ENCODE data around the gene PHKB.

Gene PHKB

GRCh38 chr16:47567321-47567720, 106.2 kb downstream of the PHKB start:
- no peak for DNase-seq (ENCODE audit: low read depth in 3 of 3)

- no peak for DNase-seq (ENCODE audit: low read depth in 3 of 3)
These were observed 107.2 kb downstream of the PHKB start for GRCh38 chr16:47568351-47568750.

DNA sequence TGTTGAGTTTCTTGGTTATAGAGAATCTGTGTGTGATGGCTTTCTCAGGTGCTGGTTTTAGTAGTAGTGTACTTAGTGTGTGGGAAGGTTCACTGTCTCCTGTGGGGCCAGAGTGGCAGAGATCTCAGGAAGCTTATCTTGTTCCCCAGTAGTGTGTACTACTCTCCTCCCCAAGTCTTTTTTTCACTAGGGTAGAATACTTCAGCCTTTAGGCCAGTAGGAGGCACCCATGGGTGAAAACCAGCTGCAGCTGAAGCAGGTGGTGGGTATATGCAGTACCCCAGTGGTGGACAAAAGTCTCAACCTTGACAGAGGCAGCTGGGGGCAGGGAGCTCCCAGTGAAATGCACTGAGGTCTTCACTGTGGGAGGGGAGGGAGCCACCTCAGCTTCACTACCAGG, 109.9 kb downstream of the PHKB start:
- no peak for DNase-seq (ENCODE audit: low read depth in 3 of 3)

DNA sequence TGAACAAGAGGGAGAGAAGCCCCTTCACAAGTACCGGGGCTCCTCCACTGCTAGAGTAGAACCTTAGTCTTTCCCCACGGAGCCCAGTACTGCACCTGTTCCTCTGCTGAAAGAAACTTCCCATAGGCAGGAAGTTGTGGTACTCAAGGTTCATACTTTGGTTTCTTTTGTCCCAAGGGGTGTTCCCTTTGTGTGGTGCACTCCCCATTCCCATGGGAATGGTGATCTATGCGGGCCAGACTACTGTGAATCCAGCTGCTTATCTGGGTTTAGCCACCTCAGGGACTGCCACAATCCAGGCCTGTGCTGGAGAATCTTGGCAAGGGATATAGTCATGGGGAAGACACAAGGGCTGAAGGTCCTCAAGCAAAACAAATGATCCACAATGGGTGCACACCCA, 110.6 kb downstream of the PHKB start:
- no peak for DNase-seq (ENCODE audit: low read depth in 3 of 3)

GRCh38 chr16:47574091-47575054, 113.2 kb downstream of the PHKB start:
- peak; percentile 22 to 33 (median 32) for DNase-seq (ENCODE audit: low read depth in 3 of 3)

- no peak for DNase-seq (ENCODE audit: low read depth in 3 of 3)
These were observed 115.9 kb downstream of the PHKB start for GRCh38 chr16:47577029-47577428.

- DNase-seq (ENCODE audit: low read depth in 3 of 3): no peak
These were observed 116.9 kb downstream of the PHKB start for GRCh38 chr16:47578033-47578432.

DNA sequence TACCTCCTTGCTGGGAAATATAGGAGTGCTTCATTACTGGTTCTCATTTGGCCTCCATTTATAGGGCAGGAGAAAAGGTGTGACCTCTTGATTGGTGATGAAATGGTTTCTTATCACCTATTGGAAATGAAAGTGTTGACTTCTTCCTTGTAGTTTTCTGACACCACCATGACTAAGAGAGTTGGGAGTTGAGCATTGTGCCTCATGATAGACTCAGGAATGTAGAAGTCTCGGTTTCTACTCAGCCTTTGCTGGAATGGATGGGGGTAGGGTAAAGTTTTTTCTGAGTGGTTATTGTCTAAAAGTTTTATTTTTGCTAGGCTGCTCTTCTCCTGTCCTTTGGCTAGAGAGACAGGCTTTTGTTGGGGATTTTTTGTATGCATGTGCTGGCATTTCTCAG, 117.4 kb downstream of the PHKB start:
- DNase-seq (ENCODE audit: low read depth in 3 of 3): no peak

DNA sequence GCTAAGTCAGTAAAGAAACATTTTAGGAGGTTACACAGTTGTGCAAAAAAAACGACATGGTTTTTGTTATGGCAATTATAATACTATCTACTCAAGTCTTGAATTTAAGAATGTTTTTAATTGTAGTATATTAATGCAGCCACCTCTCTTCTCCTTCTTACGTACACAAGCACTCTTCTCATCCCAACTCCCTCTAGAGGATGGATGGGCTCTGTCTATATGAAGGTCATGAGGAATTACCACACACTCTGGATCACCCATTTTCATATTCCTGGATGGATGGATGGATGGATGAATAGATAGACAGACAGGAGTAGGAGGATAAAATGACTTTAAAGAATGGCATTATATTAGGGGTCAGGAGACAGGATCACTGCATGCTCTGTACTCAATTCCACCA, 120.0 kb downstream of the PHKB start:
- no peak for DNase-seq (ENCODE audit: low read depth in 3 of 3)

GRCh38 chr16:47584464-47585225, 123.5 kb downstream of the PHKB start:
- DNase-seq (ENCODE audit: low read depth in 3 of 3): no peak

- no peak for DNase-seq (ENCODE audit: low read depth in 3 of 3)
These were observed 125.0 kb downstream of the PHKB start for GRCh38 chr16:47586121-47586520.

DNA sequence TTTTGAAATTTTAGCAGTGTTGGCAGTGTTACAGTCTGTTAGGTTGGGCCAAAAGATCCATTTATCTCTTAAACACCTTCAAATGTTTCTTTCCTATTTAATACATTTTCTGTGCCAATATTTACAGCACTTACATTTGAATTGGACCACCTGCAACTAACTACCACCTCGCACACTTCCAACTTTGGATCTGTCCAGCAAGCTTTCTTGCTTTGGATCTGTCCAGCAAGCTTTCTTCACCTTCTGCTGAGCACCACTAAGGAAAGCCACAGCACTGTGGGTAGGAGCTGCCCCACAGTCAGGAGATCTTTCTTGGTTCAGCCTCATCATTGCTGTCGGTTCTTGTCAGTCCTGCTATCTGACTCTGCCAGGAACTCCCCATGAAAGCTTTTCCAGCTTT, 129.3 kb downstream of the PHKB start:
- no peak for DNase-seq (ENCODE audit: low read depth in 3 of 3)

DNA sequence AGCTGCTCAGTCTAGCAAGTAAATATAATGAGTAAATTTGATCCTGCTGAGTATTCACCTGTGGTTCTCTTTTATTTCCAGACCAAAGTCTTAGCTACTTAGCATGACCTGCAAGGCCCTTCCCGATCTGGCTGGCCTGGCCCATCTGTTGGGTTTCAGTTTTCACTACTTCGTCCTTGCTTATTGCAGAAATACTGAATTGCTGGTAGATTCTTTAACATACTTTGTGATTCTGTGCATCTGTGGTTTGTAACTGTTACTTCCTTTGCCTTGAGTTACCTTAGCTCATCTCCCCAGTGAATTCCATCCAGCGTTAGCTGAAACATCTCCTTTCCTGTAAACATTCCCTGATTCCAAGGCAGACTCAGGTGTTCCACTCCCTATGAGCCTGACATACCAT, 131.1 kb downstream of the PHKB start:
- DNase-seq (ENCODE audit: low read depth in 3 of 3): no peak

- no peak for DNase-seq (ENCODE audit: low read depth in 3 of 3)
These were observed 138.4 kb downstream of the PHKB start for GRCh38 chr16:47599512-47599911.

GRCh38 chr16:47600376-47600775, 139.2 kb downstream of the PHKB start:
- DNase-seq (ENCODE audit: low read depth in 3 of 3): no peak

- DNase-seq (ENCODE audit: low read depth in 3 of 3): no peak
These were observed 143.2 kb downstream of the PHKB start for GRCh38 chr16:47604306-47604705.

- DNase-seq (ENCODE audit: low read depth in 3 of 3): no peak
These were observed 149.9 kb downstream of the PHKB start for GRCh38 chr16:47611042-47611441.

DNA sequence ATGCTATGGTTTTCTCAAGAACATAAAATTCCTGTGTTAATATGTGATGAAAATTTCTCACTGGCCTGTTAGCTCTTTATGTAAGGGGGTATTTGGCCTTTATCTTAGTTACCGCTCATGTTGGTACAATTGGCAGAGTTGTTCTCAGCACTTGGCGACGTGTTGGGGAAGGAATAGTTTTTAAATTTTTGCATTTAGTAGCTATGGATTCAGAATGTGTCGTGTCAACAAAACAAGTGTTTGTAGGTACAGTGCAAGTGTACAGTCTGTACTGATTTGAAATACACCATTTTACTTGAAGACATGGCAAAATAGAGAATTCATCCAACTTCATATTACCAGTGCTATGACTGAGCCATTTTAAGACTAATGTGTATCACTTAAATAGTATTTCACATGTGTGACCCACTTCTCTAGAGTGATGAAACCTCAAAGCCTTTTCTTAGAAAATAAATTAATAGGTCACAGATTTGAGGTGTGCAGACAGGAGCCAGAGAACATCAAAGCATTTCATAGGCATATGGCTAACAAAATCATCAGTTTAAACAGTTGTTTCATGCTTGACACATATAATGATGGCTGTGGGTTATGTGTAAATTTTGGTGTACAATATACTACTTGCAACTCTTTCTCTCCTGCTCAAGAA, 150.8 kb downstream of the PHKB start:
- no peak for DNase-seq (ENCODE audit: low read depth in 3 of 3)

DNA sequence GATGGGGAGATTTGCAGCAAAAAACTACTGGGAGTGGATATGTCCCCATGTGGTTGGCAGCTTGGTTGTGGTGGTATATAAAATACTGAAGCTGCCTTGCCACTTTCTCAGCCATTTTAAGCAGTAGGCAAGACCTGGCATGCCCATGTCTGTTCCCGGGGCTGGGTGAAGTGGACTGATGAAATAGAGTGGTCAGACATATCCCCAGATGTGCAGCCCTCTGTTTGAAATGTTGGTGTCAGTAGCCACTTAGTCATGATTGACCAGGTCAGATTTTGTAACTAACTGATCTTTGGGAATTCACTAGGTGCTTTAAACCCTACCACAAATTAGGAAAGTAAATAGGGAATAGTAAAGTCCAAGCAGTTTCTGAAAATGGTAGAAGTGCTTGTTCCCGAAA, 151.6 kb downstream of the PHKB start:
- DNase-seq (ENCODE audit: low read depth in 3 of 3): no peak

- no peak for DNase-seq (ENCODE audit: low read depth in 3 of 3)
These were observed 152.1 kb downstream of the PHKB start for GRCh38 chr16:47613251-47613650.

DNA sequence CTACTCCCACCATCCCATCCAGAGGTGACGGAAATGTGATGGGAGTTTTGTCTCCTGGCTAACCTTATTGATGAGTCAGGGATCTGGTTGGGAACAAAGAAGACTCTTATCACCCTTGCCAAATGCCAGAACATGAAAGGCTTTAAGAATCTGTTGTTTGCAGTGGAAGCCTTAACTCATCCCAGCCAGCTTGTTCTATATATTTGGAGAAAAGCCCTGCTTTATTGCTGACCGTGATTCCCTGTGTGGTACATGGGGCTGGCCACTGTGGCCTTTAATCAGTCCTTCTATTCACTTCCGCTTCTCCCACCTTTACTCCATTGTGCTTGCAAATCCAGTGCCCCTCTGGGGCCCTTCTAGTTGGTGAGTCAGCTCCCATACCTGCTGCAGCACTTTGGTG, 156.6 kb downstream of the PHKB start:
- DNase-seq (ENCODE audit: low read depth in 3 of 3): no peak

DNA sequence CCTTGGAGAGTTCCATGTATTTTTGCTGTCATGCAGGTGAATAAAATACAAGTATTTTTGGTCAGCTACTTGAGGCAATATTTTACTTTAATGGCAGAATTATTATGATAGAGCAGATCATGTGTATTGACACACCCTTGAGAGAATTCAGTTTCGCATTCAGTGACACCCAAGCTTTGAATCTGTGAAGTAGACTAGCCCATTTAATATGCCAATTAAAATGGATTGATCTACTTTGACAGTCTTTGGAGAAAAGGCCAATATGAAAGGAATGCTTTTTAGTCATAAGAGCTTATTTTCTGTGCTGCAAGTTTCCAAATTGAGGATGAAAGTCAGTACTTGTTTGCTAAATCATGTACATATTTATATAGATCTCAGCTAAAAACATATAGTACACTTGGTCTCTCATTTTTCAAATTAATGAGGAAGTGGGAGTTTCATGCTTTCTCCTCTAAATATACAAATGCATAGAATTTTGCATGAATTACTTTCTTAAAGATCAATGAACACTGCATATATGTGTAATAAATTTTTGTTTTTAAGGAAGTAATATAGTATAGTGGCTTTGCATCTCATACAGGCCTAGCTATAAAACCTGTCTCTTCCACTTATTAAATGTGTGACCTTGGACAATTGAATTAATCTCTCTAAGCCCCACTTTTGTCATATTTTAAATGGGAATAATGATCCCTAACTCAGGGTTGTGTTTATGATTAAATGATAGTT, 161.5 kb downstream of the PHKB start:
- DNase-seq (ENCODE audit: low read depth in 3 of 3): no peak
